WTC11 (cell line): ENCODE measurements around the gene GSTO2. TPM values are rescaled to one million over a fixed set of nuclear protein-coding genes. Genes with fewer than 3 reads are reported as not detected.

Source experiments
- ARID4B ChIP-seq: sonication (generic); formaldehyde crosslinking; IDR thresholded peaks from 2 replicates; pipeline ENCODE4 v1.8.0; 2023; ENCODE audit warnings: missing genetic modification reagents, mild to moderate bottlenecking, borderline replicate concordance
- ATF6 ChIP-seq: sonication (generic); formaldehyde crosslinking; IDR thresholded peaks from 2 replicates; pipeline ENCODE4 v1.8.1; 2023; ENCODE audit warnings: mild to moderate bottlenecking, missing genetic modification reagents
- CREB1 ChIP-seq: sonication (generic); formaldehyde crosslinking; IDR thresholded peaks from 2 replicates; pipeline ENCODE4 v1.8.0; 2023; ENCODE audit warnings: mild to moderate bottlenecking, missing genetic modification reagents
- CREM ChIP-seq: sonication (generic); formaldehyde crosslinking; IDR thresholded peaks from 2 replicates; pipeline ENCODE4 v1.8.1; 2022; ENCODE audit warnings: mild to moderate bottlenecking, missing genetic modification reagents, moderate library complexity
- CTCF ChIP-seq: fragments of 200-600 bp; IDR thresholded peaks from 2 replicates; pipeline ENCODE4 v1.8.0; 2022; ENCODE audit warnings: antibody characterized with exemption
- E2F5 ChIP-seq: sonication (generic); formaldehyde crosslinking; IDR thresholded peaks from 2 replicates; pipeline ENCODE4 v1.8.1; 2022; ENCODE audit warnings: mild to moderate bottlenecking, moderate library complexity, missing genetic modification reagents
- ELF4 ChIP-seq: sonication (generic); formaldehyde crosslinking; IDR thresholded peaks from 2 replicates; pipeline ENCODE4 v1.8.1; 2022; ENCODE audit warnings: low read depth, mild to moderate bottlenecking, moderate library complexity, missing genetic modification reagents
- FOXK1 ChIP-seq: sonication (generic); formaldehyde crosslinking; IDR thresholded peaks from 2 replicates; pipeline ENCODE4 v1.8.0; 2022; ENCODE audit warnings: mild to moderate bottlenecking, moderate library complexity, missing genetic modification reagents
- FOXP1 ChIP-seq: sonication (generic); formaldehyde crosslinking; IDR thresholded peaks from 2 replicates; pipeline ENCODE4 v1.8.0; 2022; ENCODE audit warnings: missing genetic modification reagents, mild to moderate bottlenecking, moderate library complexity, borderline replicate concordance
- HMGA2 ChIP-seq: fragments of 250-450 bp; sonication (Bioruptor Pico); IDR thresholded peaks from 2 replicates; pipeline ENCODE4 v1.4.0; 2021; ENCODE audit warnings: mild to moderate bottlenecking, moderate library complexity
- IRF2 ChIP-seq: sonication (generic); formaldehyde crosslinking; IDR thresholded peaks from 2 replicates; pipeline ENCODE4 v1.8.0; 2022; ENCODE audit warnings: low read depth, missing genetic modification reagents, borderline replicate concordance
- MAX ChIP-seq: sonication (generic); formaldehyde crosslinking; IDR thresholded peaks from 2 replicates; pipeline ENCODE4 v1.8.0; 2022; ENCODE audit warnings: mild to moderate bottlenecking, missing genetic modification reagents
- MYBL2 ChIP-seq: sonication (generic); formaldehyde crosslinking; IDR thresholded peaks from 2 replicates; pipeline ENCODE4 v1.8.1; 2023; ENCODE audit warnings: mild to moderate bottlenecking, moderate library complexity, missing genetic modification reagents
- NFE2L1 ChIP-seq: sonication (generic); formaldehyde crosslinking; IDR thresholded peaks from 2 replicates; pipeline ENCODE4 v1.8.1; 2023; ENCODE audit warnings: missing genetic modification reagents
- SP1 ChIP-seq: sonication (generic); formaldehyde crosslinking; conservative IDR thresholded peaks from 2 replicates; pipeline ENCODE4 v1.8.1; 2022; ENCODE audit warnings: missing genetic modification reagents
- USF2 ChIP-seq: sonication (generic); formaldehyde crosslinking; IDR thresholded peaks from 2 replicates; pipeline ENCODE4 v1.8.1; 2023; ENCODE audit warnings: mild to moderate bottlenecking, missing genetic modification reagents, moderate library complexity
- ZBTB21 ChIP-seq: sonication (generic); formaldehyde crosslinking; IDR thresholded peaks from 2 replicates; pipeline ENCODE4 v1.8.1; 2023; ENCODE audit warnings: mild to moderate bottlenecking, missing genetic modification reagents, borderline replicate concordance
- ZNF121 ChIP-seq: sonication (generic); formaldehyde crosslinking; IDR thresholded peaks from 2 replicates; pipeline ENCODE4 v1.8.0; 2023; ENCODE audit warnings: missing genetic modification reagents
- ZNF317 ChIP-seq: sonication (generic); formaldehyde crosslinking; IDR thresholded peaks from 2 replicates; pipeline ENCODE4 v1.8.1; 2023; ENCODE audit warnings: low read depth, mild to moderate bottlenecking, moderate library complexity, missing genetic modification reagents, borderline replicate concordance
- ZNF671 ChIP-seq: fragments of 250-450 bp; sonication (Bioruptor Pico); IDR thresholded peaks from 2 replicates; pipeline ENCODE4 v1.8.0; 2021; ENCODE audit warnings: mild to moderate bottlenecking
- total RNA-seq: library from RNA; stranded (reverse); gene quantifications from 3 replicates; pipeline ENCODE4 v1.2.3, GENCODE V29; 2021
- TF ChIP-seq, protein P1 (sequence below): sonication (generic); formaldehyde crosslinking; IDR thresholded peaks from 2 replicates; pipeline ENCODE4 v1.8.1; 2023; ENCODE audit warnings: mild to moderate bottlenecking, moderate library complexity, missing genetic modification reagents
- TF ChIP-seq, protein P2 (sequence below): sonication (generic); formaldehyde crosslinking; IDR thresholded peaks from 2 replicates; pipeline ENCODE4 v1.8.0; 2022; ENCODE audit warnings: missing genetic modification reagents

The GSTO2 gene
- total RNA-seq, 1 experiment from 2014 or later = 10.7 TPM

- TF ChIP-seq, protein P1, sequence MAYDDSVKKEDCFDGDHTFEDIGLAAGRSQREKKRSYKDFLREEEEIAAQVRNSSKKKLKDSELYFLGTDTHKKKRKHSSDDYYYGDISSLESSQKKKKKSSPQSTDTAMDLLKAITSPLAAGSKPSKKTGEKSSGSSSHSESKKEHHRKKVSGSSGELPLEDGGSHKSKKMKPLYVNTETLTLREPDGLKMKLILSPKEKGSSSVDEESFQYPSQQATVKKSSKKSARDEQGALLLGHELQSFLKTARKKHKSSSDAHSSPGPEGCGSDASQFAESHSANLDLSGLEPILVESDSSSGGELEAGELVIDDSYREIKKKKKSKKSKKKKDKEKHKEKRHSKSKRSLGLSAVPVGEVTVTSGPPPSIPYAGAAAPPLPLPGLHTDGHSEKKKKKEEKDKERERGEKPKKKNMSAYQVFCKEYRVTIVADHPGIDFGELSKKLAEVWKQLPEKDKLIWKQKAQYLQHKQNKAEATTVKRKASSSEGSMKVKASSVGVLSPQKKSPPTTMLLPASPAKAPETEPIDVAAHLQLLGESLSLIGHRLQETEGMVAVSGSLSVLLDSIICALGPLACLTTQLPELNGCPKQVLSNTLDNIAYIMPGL (CRISPR knock-in tag) = peak; percentile 94; the same call in 1 of the 2 replicates
- no peak for TF ChIP-seq HMGA2 (CRISPR knock-in tag)
- no peak for TF ChIP-seq ZNF671 (CRISPR knock-in tag)
- TF ChIP-seq E2F5 = peak; percentile 91; the same call in 1 of the 2 replicates
- no peak for TF ChIP-seq ATF6 (CRISPR knock-in tag)
- no peak for TF ChIP-seq ZBTB21 (CRISPR knock-in tag)
- TF ChIP-seq CREB1 (CRISPR knock-in tag) = no peak
- 0 out of 2 replicates have a peak, but pooled peaks have one; percentile 0 for TF ChIP-seq ZNF121 (CRISPR knock-in tag)
- TF ChIP-seq SP1 (CRISPR knock-in tag) = peak; percentile 51; the same call in 1 of the 2 replicates
- TF ChIP-seq MYBL2 (CRISPR knock-in tag) = peak; percentile 34; the same call in 1 of the 2 replicates
- TF ChIP-seq ELF4 = no peak
- peak; percentile 82; the same call in 1 of the 2 replicates for TF ChIP-seq FOXP1 (CRISPR knock-in tag)
- TF ChIP-seq ARID4B (CRISPR knock-in tag) = peak; percentile 78; the same call in 1 of the 2 replicates
- TF ChIP-seq CREM (CRISPR knock-in tag) = no peak
- TF ChIP-seq USF2 (CRISPR knock-in tag) = no peak
- no peak for TF ChIP-seq IRF2 (CRISPR knock-in tag)
- no peak for TF ChIP-seq NFE2L1 (CRISPR knock-in tag)
- TF ChIP-seq CTCF = no peak
- TF ChIP-seq, protein P2, sequence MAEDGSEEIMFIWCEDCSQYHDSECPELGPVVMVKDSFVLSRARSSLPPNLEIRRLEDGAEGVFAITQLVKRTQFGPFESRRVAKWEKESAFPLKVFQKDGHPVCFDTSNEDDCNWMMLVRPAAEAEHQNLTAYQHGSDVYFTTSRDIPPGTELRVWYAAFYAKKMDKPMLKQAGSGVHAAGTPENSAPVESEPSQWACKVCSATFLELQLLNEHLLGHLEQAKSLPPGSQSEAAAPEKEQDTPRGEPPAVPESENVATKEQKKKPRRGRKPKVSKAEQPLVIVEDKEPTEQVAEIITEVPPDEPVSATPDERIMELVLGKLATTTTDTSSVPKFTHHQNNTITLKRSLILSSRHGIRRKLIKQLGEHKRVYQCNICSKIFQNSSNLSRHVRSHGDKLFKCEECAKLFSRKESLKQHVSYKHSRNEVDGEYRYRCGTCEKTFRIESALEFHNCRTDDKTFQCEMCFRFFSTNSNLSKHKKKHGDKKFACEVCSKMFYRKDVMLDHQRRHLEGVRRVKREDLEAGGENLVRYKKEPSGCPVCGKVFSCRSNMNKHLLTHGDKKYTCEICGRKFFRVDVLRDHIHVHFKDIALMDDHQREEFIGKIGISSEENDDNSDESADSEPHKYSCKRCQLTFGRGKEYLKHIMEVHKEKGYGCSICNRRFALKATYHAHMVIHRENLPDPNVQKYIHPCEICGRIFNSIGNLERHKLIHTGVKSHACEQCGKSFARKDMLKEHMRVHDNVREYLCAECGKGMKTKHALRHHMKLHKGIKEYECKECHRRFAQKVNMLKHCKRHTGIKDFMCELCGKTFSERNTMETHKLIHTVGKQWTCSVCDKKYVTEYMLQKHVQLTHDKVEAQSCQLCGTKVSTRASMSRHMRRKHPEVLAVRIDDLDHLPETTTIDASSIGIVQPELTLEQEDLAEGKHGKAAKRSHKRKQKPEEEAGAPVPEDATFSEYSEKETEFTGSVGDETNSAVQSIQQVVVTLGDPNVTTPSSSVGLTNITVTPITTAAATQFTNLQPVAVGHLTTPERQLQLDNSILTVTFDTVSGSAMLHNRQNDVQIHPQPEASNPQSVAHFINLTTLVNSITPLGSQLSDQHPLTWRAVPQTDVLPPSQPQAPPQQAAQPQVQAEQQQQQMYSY (CRISPR knock-in tag) = peak; percentile 33; the same call in 1 of the 2 replicates
- 0 out of 2 replicates have a peak, but pooled peaks have one; percentile 35 for TF ChIP-seq ZNF317 (CRISPR knock-in tag)
- peak; percentile 45; the same call in 1 of the 2 replicates for TF ChIP-seq MAX (CRISPR knock-in tag)
- TF ChIP-seq FOXK1 (CRISPR knock-in tag) = peak; percentile 8; the same call in 1 of the 2 replicates
Measured at GRCh38 chr10:104337985-104338735, 69.2 kb downstream of the GSTO2 start, which contains the start of gene ITPRIP (continued).
